SU-DHL-6 (cell line): Measurements from ENCODE around the gene CA12.

Experiments used
- EZH2phosphoT487 ChIP-seq: fragments of 200-600 bp; sonication (generic), shearing (Covaris generic); conservative IDR thresholded peaks from 2 replicates; pipeline ENCODE4 v1.6.1; 2018; ENCODE audit warnings: mild to moderate bottlenecking, antibody characterized with exemption, low read length, moderate library complexity, mixed read lengths
- TF ChIP-seq, protein P1 (sequence below): fragments of 200-600 bp; sonication (generic); IDR thresholded peaks from one replicate; pipeline ENCODE4 v1.5.1; 2017; ENCODE audit warnings: antibody characterized with exemption, mild to moderate bottlenecking, low read length, moderate library complexity; ENCODE audit not compliant: insufficient read depth, poor library complexity, severe bottlenecking

DNA sequence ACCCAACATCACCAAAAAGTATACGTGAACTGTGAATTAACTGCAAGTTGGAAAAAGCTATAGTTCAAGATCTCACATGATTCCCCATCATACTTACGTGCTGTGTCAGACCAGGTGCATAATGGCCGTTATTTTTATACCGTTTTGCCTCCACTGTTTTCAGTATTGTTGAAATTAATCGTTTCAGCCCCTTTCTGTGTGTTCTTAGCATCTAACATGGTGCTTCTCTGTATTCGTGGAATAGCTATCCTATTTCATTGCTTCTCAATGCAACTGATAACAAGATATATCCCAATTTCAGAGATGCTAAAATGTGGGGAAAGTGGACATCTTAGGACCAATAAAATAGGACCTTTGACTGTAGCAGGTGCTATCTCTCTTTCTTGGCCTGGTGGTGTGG is 13.7 kb downstream of the CA12 start:
- TF ChIP-seq, protein P1, sequence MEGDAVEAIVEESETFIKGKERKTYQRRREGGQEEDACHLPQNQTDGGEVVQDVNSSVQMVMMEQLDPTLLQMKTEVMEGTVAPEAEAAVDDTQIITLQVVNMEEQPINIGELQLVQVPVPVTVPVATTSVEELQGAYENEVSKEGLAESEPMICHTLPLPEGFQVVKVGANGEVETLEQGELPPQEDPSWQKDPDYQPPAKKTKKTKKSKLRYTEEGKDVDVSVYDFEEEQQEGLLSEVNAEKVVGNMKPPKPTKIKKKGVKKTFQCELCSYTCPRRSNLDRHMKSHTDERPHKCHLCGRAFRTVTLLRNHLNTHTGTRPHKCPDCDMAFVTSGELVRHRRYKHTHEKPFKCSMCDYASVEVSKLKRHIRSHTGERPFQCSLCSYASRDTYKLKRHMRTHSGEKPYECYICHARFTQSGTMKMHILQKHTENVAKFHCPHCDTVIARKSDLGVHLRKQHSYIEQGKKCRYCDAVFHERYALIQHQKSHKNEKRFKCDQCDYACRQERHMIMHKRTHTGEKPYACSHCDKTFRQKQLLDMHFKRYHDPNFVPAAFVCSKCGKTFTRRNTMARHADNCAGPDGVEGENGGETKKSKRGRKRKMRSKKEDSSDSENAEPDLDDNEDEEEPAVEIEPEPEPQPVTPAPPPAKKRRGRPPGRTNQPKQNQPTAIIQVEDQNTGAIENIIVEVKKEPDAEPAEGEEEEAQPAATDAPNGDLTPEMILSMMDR, result no peak
- TF ChIP-seq EZH2phosphoT487, result no peak
